GF-D8 (cell line): ENCODE results near the gene CST7.

ENCODE experiments used
- DNase-seq: peaks from one replicate; lab custom pipeline; 2025; lab: John Stamatoyannopoulos, UW

Gene CST7

GRCh38 chr20:24950836-24951525 is 1.9 kb downstream of the CST7 start:
- DNase-seq = peak; percentile 50

- DNase-seq = peak; percentile 95
These were observed 2.5 kb downstream of the CST7 start for GRCh38 chr20:24951536-24952083.

GRCh38 chr20:24952376-24953208 is 3.5 kb downstream of the CST7 start:
- DNase-seq = no peak

GRCh38 chr20:24953209-24953575 is 4.1 kb downstream of the CST7 start:
- DNase-seq = no peak

- no peak for DNase-seq
These were observed 4.6 kb downstream of the CST7 start for GRCh38 chr20:24953621-24954133.

- DNase-seq = no peak
These were observed 5.1 kb downstream of the CST7 start for GRCh38 chr20:24954151-24954550.

- no peak for DNase-seq
These were observed 5.5 kb downstream of the CST7 start for GRCh38 chr20:24954566-24954965.

GRCh38 chr20:24955045-24955444 is 6.0 kb downstream of the CST7 start:
- DNase-seq = no peak

- no peak for DNase-seq
These were observed 7.2 kb downstream of the CST7 start for GRCh38 chr20:24956001-24956841.

- DNase-seq = no peak
These were observed 8.4 kb downstream of the CST7 start for GRCh38 chr20:24957326-24958016.

- no peak for DNase-seq
These were observed 9.7 kb downstream of the CST7 start for GRCh38 chr20:24958506-24959385.

GRCh38 chr20:24959591-24960301 is 10.7 kb downstream of the CST7 start:
- no peak for DNase-seq

GRCh38 chr20:24960302-24960801 is 11.3 kb downstream of the CST7 start:
- no peak for DNase-seq

GRCh38 chr20:24960861-24961260 is 11.8 kb downstream of the CST7 start:
- DNase-seq = no peak

- no peak for DNase-seq
These were observed 12.5 kb downstream of the CST7 start for GRCh38 chr20:24961384-24962181.

GRCh38 chr20:24962182-24962492 is 13.1 kb downstream of the CST7 start:
- DNase-seq = no peak

- DNase-seq = no peak
These were observed 13.4 kb downstream of the CST7 start for GRCh38 chr20:24962510-24962909.

GRCh38 chr20:24963672-24964505 is 14.8 kb downstream of the CST7 start:
- no peak for DNase-seq
